Loucy (cell line): Measurements from ENCODE around the gene RAD54L2.

Experiments used
- H2AFZ ChIP-seq: fragments of 200-600 bp; sonication (generic); 2 replicates; pipeline ENCODE4 v1.6.0; 2016; ENCODE audit warnings: antibody characterized with exemption, mild to moderate bottlenecking, low read length, moderate library complexity
- H3F3A ChIP-seq: fragments of 200-600 bp; 2 replicates; pipeline ENCODE4 v1.6.0; 2016; ENCODE audit warnings: antibody characterized with exemption, low read depth, mild to moderate bottlenecking
- H3K27me3 ChIP-seq: fragments of 200-600 bp; sonication (generic); 2 replicates; pipeline ENCODE4 v1.6.1; 2014; ENCODE audit warnings: low read length, mild to moderate bottlenecking; ENCODE audit not compliant: insufficient read depth, poor library complexity, severe bottlenecking
- H3K36me3 ChIP-seq: fragments of 200-600 bp; sonication (generic); 2 replicates; pipeline ENCODE4 v1.6.1; 2016; ENCODE audit warnings: low read length; ENCODE audit not compliant: insufficient read depth
- H3K4me1 ChIP-seq: fragments of 200-600 bp; sonication (generic); 2 replicates; pipeline ENCODE4 v1.5.1; 2014; ENCODE audit warnings: low read length, mild to moderate bottlenecking; ENCODE audit not compliant: insufficient read depth, poor library complexity, severe bottlenecking
- H3K4me2 ChIP-seq: fragments of 200-600 bp; sonication (generic); 2 replicates; pipeline ENCODE4 v1.6.0; 2014; ENCODE audit warnings: antibody characterized with exemption, low read length, low read depth, mild to moderate bottlenecking; ENCODE audit not compliant: poor library complexity, severe bottlenecking
- H3K4me3 ChIP-seq: fragments of 200-600 bp; sonication (generic); 2 replicates; pipeline ENCODE4 v1.5.1; 2014; ENCODE audit warnings: low read length, mild to moderate bottlenecking, mixed read lengths; ENCODE audit not compliant: poor library complexity, severe bottlenecking
- H3K79me2 ChIP-seq: fragments of 200-600 bp; sonication (generic); 2 replicates; pipeline ENCODE4 v1.6.1; 2014; ENCODE audit warnings: low read length; ENCODE audit not compliant: insufficient read depth
- H3K9ac ChIP-seq: fragments of 200-600 bp; sonication (generic); 2 replicates; pipeline ENCODE4 v1.6.0; 2014; ENCODE audit warnings: mild to moderate bottlenecking, low read depth, low read length, moderate library complexity; ENCODE audit not compliant: poor library complexity, severe bottlenecking
- H3K9me2 ChIP-seq: fragments of 200-600 bp; sonication (generic); replicated peaks from 2 replicates; pipeline ENCODE4 v1.6.1; 2016; ENCODE audit warnings: low read depth, low read length, mixed read lengths
- H3K9me3 ChIP-seq: fragments of 200-600 bp; sonication (generic); 2 replicates; pipeline ENCODE4 v1.6.1; 2014; ENCODE audit warnings: mild to moderate bottlenecking, antibody characterized with exemption, low read length, low read depth; ENCODE audit not compliant: insufficient read depth
- H4K20me1 ChIP-seq: fragments of 200-600 bp; sonication (generic); 2 replicates; pipeline ENCODE4 v1.6.0; 2014; ENCODE audit warnings: antibody characterized with exemption, low read length, mild to moderate bottlenecking; ENCODE audit not compliant: insufficient read depth, poor library complexity, severe bottlenecking
- EZH2phosphoT487 ChIP-seq: fragments of 200-600 bp; IDR thresholded peaks from 2 replicates; pipeline ENCODE4 v1.6.1; 2018; ENCODE audit warnings: antibody characterized with exemption, mild to moderate bottlenecking, moderate library complexity, borderline replicate concordance
- TF ChIP-seq, protein P1 (sequence below): fragments of 200-600 bp; sonication (generic); conservative IDR thresholded peaks from 2 replicates; pipeline ENCODE4 v1.5.1; 2014; ENCODE audit warnings: mild to moderate bottlenecking, antibody characterized with exemption, low read length

Gene RAD54L2

DNA sequence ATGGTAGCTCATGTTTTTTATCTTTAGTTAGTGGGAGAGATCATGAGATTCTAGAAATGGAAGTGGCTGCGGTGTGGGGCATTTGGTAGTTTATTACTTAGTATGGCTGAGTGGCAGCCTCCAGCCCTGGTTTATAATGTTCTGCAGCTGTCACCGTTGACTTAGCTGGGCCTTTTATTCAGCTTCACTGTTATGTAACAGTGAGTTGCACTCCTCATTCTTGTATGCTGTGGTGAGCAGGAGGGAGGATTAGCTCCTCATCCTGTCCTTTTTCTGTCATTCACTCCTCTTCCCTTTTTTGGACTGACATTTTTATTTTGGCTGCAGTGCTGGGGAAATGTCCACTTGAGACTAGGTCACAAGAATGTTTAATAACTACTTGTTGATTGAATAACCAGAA lies 29.5 kb downstream of the RAD54L2 start:
- H3K4me1 ChIP-seq, result peaks cover 35% of the 10 kb centered on the region
- H2AFZ ChIP-seq, result no peak overlapping the region
- peak overlapping the region; percentile 8 for H3K4me2 ChIP-seq
- TF ChIP-seq, protein P1, sequence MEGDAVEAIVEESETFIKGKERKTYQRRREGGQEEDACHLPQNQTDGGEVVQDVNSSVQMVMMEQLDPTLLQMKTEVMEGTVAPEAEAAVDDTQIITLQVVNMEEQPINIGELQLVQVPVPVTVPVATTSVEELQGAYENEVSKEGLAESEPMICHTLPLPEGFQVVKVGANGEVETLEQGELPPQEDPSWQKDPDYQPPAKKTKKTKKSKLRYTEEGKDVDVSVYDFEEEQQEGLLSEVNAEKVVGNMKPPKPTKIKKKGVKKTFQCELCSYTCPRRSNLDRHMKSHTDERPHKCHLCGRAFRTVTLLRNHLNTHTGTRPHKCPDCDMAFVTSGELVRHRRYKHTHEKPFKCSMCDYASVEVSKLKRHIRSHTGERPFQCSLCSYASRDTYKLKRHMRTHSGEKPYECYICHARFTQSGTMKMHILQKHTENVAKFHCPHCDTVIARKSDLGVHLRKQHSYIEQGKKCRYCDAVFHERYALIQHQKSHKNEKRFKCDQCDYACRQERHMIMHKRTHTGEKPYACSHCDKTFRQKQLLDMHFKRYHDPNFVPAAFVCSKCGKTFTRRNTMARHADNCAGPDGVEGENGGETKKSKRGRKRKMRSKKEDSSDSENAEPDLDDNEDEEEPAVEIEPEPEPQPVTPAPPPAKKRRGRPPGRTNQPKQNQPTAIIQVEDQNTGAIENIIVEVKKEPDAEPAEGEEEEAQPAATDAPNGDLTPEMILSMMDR, result no peak
- TF ChIP-seq EZH2phosphoT487, result no peak
- H3K9me3 ChIP-seq, result no peaks in the 10 kb centered on the region
- H3K79me2 ChIP-seq, result peaks cover 40% of the 10 kb centered on the region; the same call in 1 of the 2 replicates
- H4K20me1 ChIP-seq, result peaks cover 7% of the 10 kb centered on the region
- H3K36me3 ChIP-seq, result peaks cover 3% of the 10 kb centered on the region; the same call in 1 of the 2 replicates
- H3K9ac ChIP-seq, result no peak overlapping the region
- no peak overlapping the region for H3K4me3 ChIP-seq
- no peaks in the 10 kb centered on the region for H3K9me2 ChIP-seq
- H3K27me3 ChIP-seq, result no peaks in the 10 kb centered on the region
- H3F3A ChIP-seq, result no peaks in the 10 kb centered on the region

- H3K79me2 ChIP-seq, result peaks cover 36% of the 10 kb centered on the region; the same call in 1 of the 2 replicates
- no peak for TF ChIP-seq EZH2phosphoT487
- TF ChIP-seq, protein P1, result no peak
- H3K4me1 ChIP-seq, result peaks cover 27% of the 10 kb centered on the region
- peaks cover 8% of the 10 kb centered on the region; the same call in 1 of the 2 replicates for H3K36me3 ChIP-seq
- H3K27me3 ChIP-seq, result no peaks in the 10 kb centered on the region
- H3K9ac ChIP-seq, result no peak overlapping the region
- H2AFZ ChIP-seq, result no peak overlapping the region
- no peaks in the 10 kb centered on the region for H3F3A ChIP-seq
- H3K4me3 ChIP-seq, result no peak overlapping the region
- H4K20me1 ChIP-seq, result peaks cover 7% of the 10 kb centered on the region
- no peaks in the 10 kb centered on the region for H3K9me2 ChIP-seq
- no peaks in the 10 kb centered on the region for H3K9me3 ChIP-seq
- H3K4me2 ChIP-seq, result no peak overlapping the region
Measured at GRCh38 chr3:51568996-51569395, 30.5 kb downstream of the RAD54L2 start.

DNA sequence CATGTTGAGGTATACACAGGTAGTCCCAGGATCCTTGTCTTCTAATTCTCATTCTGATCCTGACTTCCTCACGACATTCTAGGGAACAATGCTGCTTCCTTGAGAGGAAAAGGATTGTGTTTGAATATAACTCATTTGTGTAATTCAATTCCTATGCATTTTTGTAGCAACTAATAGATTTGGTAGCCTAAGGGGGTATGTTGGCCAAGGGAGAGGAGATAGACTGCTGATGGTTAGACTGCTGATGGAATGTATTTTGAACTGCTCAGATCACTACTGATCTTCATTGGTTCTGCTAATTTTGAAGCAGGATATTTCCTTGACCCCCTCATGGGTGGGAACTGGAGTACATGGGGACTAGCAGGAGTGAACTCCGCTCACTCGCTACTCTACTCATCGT lies 39.7 kb downstream of the RAD54L2 start:
- H3K9ac ChIP-seq, result no peak overlapping the region
- no peaks in the 10 kb centered on the region for H3F3A ChIP-seq
- no peak for TF ChIP-seq EZH2phosphoT487
- no peaks in the 10 kb centered on the region for H3K9me2 ChIP-seq
- H4K20me1 ChIP-seq, result no peaks in the 10 kb centered on the region
- H3K9me3 ChIP-seq, result no peaks in the 10 kb centered on the region
- no peak overlapping the region for H2AFZ ChIP-seq
- peaks cover 17% of the 10 kb centered on the region; the same call in 1 of the 2 replicates for H3K36me3 ChIP-seq
- no peak overlapping the region for H3K4me3 ChIP-seq
- no peaks in the 10 kb centered on the region for H3K4me1 ChIP-seq
- no peaks in the 10 kb centered on the region for H3K27me3 ChIP-seq
- H3K4me2 ChIP-seq, result no peak overlapping the region
- H3K79me2 ChIP-seq, result peaks cover 37% of the 10 kb centered on the region; the same call in 1 of the 2 replicates

DNA sequence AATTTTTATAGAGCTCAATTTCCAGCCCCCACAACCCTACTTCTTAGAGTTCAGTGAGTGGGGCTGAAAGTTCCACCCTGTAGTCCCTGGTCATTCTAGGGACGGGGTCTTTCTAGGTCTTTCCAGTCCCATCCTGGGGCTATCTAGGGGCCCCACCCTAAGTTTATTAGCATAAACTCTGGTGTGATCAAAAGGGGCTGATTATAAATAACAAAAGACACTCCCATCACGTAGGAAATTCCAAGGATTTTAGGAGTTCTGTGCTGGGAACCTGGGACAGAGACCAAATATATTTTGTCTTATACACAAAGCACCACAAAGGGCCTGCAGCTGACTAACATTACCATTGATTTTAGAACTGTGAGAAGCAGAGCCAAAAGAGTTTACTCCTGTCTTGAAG lies 41.9 kb downstream of the RAD54L2 start:
- Histone ChIP-seq H3K9me2 (no peaks in the 10 kb centered on the region), H2AFZ (no peak overlapping the region), H3K27me3 (no peaks in the 10 kb centered on the region), H3K9me3 (no peaks in the 10 kb centered on the region), H3K4me3 (no peak overlapping the region), H3K9ac (no peak overlapping the region), H3K36me3 (peaks cover 14% of the 10 kb centered on the region; the same call in 1 of the 2 replicates), H3F3A (no peaks in the 10 kb centered on the region), H3K4me2 (no peak overlapping the region), H3K79me2 (peaks cover 50% of the 10 kb centered on the region), H4K20me1 (no peaks in the 10 kb centered on the region), H3K4me1 (no peaks in the 10 kb centered on the region)
- TF ChIP-seq EZH2phosphoT487, result no peak
- TF ChIP-seq, protein P1, result no peak
